Measurements from ENCODE around the gene A2ML1.
"Not testable (repeated sequence)": the region's sequence is repeated elsewhere in the genome, so short reads cannot be mapped to it uniquely, and the experiment has no call there.

The A2ML1 gene

DNA sequence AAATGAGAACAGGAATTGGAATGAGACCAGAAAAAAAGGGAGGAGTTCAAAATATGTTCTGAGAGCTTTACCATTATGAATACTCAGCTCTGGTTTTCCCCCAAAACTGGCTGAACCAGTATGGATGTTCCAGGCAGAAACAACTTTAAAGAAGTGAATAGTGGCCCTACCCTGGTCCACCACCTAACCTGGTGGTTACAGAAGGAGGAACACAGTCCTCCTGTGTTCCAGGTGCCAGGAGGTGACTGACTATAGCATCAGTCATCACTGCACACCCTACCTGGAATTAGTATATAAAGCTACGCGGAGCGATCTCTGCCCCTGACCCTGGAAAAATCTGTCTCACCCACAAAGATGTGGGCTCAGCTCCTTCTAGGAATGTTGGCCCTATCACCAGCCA lies at the start of gene A2ML1:
TSS of gene A2ML1 (plus strand) at position 324 of the 400 bp plus-strand sequence. CDS start at position 355, 31 bp downstream.
- DNase-seq: no peak

DNA sequence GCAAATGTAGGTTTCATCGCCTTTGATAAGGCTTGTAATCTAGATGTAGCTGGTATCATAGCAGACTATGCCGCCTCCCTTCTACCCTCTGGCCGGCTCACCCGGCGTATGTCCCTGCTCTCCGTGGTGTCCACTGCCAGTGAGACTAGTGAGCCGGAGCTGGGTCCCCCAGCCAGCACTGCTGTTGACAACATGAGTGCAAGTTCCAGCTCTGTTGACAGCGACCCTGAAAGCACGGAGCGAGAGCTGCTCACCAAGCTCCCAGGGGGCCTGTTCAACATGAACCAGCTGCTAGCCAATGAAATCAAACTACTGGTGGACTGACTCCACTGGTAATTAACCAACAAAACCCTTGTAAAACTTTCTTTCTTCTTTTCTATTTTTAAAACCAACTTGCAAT lies 49.0 kb upstream of the A2ML1 start:
- DNase-seq: no peak

DNA sequence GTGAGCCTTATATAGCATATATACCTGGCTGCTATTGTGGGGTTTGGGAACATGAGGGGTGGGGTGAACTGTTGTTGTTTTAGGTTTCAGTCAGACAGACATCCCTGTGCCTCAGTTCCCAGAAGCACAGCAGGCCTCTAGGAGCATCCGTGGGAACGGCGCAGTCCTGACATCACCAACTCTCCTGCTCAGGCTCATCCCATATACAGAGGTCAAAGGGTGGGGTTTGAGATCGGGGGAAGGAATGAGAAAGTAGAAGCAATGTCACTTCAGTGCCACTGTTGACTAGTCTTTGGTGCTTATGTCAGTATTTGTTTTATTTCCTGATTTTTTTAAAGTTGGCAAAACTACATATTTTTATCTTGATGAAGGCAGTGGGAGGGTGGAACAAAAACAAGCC lies 43.1 kb upstream of the A2ML1 start:
- no peak for DNase-seq

DNA sequence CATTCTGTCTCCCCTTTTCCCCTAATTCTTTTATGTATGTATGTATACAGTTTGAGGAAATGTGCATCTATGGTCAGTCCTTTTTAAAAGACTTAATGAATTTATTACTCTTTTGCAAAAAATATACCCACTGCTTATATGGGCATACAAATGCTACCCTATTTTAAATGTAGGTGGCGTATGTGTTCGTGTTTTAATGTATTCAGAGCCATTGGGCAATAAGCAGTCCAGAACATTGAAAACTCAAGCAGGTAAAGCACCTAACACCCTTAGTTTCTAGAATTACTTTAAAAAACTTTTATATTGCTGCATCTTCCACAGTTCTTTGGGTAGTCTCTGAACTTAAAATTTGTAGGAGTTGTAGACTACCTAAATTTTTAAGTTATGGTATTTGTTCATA lies 42.6 kb upstream of the A2ML1 start:
- DNase-seq: no peak

DNA sequence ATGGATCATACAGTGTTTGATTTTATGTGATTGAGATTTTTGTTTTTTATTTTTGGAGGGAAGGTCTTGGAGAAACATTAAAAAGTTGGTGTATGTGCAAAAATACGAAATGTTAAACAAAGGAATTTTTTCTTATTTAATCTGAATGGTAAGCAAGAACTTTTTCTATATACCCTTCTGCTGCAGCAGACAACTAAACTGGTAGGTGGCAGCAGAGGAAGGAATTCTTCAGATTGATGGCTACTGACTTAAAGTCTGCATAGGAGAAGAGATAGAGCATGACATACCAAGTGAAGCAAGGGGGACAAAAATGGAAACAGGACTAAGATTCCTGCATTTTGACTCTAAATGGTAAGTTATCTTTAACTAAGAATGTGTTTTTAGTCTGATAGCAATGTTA lies 42.0 kb upstream of the A2ML1 start:
- DNase-seq: no peak

DNA sequence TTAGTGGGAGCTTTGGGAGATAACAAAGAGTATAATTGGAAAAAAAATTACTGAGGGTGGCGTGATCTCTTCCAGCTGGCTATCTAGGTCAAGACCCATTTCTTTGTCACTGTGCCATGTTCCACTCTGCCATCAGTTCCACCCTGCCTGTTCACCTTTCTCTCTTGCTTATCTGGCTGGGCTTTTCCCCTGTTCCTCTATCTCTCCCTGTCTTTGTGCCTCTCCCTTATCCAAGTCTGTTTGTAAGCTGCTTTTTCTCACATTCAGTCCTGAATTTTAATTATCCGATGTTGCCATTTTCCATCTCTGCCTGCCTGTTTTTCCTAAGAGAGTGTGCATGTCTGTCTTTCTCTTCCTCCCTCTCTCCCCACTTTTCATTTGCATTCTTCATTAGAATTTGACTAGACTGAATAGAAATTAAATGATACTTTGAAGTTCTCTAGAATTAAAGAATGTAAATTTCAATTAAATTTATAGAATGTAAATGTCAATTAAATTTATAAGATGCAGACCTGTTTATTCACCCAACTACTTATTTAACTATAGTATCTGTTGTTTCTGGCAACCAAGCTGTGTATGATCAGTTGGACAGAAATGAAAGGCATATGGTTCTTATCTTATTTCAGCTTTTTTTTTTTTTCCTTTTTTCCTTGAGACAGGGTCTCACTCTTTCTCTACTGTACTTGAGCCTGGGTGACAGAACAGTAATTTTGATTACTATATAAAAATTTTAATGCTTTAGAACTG lies 40.9 kb upstream of the A2ML1 start:
- DNase-seq: peak; percentile 0

DNA sequence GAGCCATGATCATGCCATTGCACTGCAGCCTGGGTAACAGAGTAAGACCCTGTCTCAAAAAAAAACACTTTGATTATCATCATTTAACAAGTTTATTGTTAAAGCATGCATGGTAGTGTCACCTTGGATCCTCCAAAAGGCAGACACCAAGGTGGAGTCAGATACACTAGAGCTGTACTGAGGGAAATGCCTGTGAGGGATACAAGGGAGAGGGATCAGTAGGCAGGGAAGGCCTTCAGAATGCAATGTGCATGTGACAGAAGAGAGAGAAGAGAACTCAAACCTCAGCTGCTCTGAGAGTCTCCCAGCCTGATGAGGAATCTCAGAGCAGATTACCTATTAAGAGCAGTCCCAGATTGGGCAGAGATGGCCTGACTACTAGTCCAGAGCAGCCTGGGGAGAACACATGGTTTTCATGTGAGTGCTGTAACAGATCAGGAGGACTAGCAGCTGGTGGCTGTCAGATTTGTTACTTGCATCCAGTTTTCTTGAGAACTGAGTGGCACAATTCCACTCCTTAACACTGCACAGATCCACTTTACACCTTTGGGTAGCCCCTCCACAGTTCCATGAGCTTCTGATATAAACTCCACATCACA lies 38.0 kb upstream of the A2ML1 start:
- no peak for DNase-seq

DNA sequence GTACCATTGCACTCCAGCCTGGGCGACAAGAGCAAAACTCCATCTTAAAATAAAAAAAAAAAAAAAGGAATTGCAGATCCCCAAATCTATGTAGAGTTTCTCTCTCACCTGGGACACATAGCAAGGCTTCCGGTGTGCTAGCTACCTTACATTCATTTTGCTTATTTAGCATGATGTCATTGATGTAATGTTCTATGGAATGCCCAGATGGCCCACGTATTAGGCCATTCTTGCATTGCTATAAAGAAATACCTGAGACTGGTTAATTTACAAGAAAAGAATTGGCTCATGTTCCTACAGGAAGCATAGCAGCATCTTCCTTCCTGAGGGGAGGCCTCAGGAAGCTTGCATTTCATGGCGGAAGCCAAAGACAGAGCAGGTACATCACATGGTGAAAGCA lies 36.9 kb upstream of the A2ML1 start:
- DNase-seq: no peak

DNA sequence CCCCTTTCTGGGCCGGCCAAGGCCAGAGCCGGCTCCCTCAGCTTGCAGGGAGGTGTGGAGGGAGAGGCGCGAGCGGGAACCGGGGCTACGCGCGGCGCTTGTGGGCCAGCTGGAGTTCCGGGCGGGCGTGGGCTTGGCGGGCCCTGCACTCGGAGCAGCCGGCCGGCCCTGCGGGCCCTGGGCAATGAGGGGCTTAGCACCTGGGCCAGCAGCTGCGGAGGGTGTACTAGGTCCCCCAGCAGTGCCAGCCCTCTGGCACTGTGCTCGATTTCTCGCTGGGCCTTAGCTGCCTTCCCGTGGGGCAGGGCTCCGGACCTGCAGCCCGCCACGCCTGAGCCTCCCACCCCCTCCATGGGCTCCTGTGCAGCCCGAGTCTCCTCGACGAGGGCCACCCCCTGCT lies 35.2 kb upstream of the A2ML1 start:
- DNase-seq: not testable (repeated sequence)

DNA sequence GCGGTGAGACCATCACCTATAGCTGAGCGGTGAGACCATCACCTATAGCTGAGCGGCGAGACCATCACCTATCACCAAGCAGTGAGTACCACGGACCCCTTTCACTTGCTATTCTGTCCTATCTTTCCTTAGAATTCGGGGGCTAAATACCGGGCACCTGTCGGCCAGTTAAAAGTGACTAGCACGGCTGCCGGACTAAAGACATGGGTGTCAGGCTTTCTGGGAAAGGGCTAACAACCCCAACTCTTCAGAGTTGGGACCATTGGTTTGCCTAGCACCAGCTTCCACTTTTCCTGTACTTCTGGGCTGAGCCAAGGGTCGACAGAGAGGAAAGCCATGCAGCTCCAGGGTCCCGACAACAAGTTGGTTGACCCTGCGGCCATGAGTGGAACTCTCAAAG lies 33.7 kb upstream of the A2ML1 start:
- not testable (repeated sequence) for DNase-seq

DNA sequence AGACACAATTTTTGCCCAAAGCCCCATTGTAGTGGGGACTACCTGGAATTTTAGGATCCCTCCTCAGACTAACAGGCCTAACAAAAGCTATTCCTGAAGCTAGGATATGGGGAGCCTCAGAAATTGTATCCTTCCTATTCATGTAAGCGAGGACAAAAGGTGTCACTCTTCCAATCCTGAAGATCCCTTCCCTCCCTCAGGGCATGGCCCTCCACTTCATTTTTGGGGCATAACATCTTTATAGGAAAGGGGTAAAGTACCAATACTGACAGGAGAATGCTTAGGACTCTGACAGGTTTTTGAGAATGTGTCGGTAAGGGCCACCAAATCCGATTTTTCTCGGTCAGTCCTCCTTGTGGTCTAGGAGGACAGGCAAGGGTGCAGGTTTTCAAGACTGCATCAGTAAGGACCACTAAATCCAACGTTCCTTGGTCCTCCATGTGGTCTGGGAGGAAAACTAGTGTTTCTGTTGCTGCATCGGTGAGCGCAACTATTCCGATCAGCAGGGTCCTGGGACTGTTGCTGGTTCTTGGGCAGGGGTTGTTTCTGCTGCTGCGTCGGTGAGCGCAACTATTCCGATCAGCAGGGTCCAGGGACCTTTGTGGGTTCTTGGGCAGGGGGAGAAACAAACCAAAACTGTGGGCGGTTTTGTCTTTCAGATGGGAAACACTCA lies 32.9 kb upstream of the A2ML1 start:
- DNase-seq: not testable (repeated sequence)

DNA sequence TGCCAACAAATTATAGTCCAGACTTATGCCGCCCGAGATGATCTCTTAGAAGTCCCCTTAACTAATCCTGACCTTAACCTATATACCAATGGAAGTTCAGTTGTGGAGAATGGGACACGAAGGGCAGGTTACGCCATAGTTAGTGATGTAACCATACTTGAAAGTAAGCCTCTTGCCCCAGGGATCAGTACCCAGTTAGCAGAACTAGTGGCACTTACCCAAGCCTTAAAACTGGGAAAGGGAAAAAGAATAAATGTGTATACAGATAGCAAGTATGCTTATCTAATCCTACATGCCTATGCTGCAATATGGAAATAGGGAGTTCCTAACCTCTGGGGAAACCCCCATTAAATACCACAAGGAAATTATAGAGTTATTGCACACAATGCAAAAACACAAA lies 29.2 kb upstream of the A2ML1 start:
- not testable (repeated sequence) for DNase-seq

DNA sequence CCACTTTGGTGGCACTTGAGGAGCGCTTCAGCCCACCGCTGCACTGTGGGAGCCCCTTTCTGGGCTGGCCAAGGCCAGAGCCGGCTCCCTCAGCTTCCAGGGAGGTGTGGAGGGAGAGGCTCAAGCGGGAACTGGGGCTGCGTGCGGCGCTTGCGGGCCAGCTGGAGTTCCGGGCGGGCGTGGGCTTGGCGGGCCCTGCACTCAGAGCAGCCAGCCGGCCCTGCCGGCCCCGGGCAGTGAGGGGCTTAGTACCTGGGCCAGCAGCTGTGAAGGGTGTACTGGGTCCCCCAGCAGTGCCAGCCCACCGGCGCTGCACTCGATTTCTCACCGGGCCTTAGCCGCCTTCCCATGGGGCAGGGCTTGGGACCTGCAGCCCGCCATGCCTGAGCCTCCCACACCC lies 27.8 kb upstream of the A2ML1 start:
- DNase-seq: not testable (repeated sequence)

DNA sequence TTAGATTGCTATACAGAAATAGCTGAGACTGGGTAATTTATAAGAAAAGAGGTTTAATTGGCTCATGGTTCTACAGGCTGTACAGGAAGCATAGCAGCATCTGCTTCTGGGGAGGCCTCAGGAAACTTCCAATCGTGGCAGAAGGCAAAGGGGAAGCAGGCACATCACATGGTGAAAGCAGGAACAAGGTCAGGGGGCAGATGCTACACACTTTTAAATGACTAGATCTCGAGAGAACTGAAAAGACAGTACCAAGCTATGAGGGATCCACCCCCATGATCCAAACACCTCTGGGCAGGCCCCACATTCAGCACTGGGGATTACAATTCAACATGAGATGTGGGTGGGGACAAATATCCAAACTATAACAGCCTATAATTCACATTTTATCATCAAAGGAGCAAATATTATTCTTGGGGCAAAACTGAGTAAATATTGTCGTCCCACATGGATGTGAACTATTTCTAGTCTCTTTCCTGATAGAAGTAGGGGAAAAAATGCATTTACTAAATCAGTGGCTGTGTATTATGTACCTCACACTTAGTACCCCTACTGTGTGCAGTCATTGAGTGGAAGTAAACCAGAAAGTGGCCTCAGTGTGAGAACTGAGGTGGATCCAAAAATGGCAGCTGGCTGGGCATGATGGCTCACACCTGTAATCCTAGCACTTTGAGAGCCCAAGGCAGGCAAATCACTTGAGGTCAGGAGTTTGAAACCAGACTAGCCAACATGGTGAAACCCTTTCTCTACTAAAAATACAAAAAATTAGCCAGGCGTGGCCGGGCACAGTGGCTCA lies 25.4 kb upstream of the A2ML1 start:
- DNase-seq: no peak

DNA sequence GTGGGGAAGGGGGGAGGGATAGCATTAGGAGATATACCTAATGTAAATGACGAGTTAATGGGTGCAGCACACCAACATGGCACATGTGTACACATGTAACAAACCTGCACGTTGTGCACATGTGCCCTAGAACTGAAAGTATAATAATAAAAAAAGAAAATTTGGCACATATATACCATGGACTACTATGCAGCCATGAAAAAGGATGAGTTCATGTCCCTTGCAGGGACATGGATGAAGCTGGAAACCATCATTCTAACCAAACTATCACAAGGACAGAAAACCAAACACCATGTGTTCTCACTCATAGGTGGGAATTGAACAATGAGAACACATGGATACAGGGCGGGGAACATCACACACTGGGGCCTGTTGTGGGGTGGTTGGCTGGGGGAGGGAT lies 21.2 kb upstream of the A2ML1 start:
- DNase-seq: not testable (repeated sequence)

DNA sequence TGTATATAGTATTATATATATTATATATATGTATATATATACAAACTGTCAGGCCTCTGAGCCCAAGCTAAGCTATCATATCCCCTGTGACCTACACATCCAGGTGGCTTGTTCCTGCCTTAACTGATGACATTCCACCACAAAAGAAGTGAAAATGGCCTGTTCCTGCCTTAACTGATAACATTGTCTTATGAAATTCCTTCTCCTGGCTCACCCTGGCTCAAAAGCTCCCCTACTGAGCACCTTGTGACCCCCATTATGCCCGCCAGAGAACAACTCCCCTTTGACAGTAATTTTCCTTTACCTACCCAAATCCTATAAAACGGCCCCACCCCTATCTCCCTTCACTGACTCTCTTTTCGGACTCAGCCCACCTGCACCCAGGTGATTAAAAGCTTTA lies 17.6 kb upstream of the A2ML1 start:
- DNase-seq: not testable (repeated sequence)

DNA sequence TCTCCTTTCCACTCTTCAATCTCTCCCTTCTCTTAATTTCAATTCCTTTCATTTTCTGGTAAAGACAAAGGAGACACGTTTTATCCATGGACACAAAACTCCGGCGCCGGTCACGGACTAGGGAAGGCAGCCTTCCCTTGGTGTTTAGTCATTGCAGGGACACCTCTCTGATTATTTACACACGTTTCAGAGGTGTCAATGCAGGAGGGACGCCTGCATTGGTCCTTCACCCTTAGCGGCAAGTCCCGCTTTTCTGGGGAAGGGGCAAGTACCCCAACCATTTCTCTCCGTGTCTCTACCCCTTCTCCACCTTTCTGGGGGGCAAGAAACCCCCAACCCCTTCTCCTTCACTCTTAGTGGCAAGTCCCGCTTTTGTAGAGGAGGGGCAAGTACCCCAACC lies 16.9 kb upstream of the A2ML1 start:
- DNase-seq: not testable (repeated sequence)

DNA sequence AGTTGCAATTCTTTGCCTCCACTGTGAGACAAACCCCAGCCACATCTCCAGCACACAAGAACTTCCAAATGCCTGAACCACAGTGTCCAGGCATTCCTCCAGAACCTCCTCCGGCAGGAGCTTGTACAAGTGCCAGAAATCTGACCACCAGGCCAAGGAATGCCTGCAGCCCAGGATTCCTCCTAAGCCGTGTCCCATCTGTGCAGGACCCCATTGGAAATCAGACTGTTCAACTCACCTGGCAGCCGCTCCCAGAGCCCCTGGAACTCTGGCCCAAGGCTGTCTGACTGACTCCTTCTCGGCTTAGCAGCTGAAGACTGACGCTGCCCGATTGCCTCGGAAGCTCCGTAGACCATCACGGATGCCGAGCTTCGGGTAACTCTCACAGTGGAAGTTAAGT lies 15.3 kb upstream of the A2ML1 start:
- DNase-seq: not testable (repeated sequence)

DNA sequence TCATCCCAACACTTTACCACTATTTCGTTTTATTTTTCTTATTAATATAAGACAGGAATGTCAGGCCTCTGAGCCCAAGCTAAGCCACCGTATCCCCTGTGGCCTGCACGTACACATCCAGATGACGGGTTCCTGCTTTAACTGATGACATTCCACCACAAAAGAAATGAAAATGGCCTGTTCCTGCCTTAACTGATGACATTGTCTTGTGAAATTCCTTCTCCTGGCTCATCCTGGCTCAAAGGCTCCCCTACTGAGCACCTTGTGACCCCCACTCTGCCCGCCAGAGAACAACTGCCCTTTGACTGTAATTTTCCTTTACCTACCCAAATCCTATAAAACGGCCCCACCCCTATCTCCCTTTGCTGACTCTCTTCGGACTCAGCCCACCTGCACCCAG lies 12.3 kb upstream of the A2ML1 start:
- not testable (repeated sequence) for DNase-seq

DNA sequence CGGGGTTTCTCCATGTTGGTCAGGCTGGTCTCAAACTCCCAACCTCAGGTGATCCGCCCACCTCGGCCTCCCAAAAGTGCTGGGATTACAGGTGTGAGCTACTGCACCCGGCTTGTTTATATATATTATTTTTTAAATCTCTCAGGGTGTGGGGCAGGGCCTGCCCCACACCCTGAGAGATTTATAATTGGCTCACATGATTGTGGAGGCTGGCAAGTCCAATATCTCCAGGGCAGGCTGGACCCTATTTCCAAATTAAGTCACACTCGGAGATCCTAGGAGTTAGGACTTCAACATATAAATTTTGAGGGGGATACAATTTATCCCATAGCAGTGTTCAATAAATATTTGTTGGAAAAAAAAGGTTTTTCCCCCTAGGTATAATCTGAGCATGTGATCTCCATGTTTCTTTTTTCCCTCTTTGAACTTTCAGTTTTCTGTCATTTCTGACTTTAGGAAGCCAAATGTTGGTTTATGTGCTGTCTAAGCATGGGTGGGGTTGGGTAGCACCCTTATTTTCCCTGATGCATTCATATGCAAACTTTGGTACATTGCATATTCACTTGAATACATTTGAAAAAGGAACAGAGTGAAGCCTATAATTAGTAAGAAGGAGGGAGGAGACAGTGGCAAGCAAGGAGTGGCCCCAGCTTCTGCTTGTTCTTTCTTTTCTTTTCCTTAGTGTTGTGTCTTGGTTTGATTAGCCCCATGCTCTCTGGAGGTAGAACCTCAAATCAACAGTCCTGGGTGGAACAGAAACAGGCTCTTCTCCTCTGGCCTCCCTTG lies 8.7 kb upstream of the A2ML1 start:
- DNase-seq: no peak

DNA sequence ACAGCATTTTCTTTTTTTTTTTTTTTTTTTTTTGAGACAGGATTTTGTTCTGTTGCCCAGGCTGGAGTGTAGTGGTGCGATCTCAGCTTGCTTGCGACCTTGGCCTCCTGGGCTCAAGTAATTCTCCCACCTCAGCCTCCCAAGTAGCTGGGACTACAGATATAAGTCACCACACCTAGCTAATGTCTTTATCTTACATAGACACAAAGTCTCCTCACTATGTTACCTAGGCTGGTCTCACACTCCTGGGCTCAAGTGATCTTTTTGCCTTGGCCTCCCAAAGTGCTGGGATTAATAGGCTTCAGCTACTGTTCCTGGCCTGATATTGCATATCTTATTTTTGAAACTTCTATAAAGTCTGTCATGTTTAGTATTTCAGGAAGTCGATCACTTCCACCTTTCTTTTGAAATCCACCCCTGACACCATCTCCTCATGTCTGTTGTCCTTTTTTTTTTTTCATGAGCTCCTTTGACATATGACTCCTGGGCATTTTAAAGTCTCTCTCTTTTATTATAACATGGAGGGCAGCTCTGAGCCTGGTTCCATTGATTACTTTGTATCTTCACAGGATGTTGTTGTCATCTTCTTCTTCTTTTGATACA lies 5.9 kb upstream of the A2ML1 start:
- no peak for DNase-seq

DNA sequence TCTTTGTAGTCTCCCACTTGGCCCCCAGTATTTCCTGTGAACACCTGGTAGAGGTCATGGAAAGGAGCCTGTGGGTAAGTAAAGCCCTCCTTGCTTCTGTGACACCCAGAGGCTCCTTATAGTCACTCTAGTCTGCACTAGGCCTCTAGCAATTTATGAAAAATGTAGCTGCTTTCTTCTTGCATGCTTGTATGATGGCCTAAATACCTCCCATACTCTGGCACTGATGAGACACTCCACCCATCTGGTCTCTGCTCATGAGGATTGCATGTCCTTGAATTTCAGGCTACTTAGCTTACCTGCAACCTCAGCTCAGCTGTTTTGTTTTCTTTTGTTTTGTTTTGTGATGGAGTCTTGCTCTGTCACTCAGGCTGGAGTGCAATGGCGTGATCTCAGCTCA lies 4.6 kb upstream of the A2ML1 start:
- DNase-seq: no peak
